GM21360 (cell line): Measurements from ENCODE around the gene UBE2D2.

Experiments
- ATAC-seq: cut with Tn5 transposase; IDR thresholded peaks from one replicate; pipeline ENCODE4 v1.9.1; 2021; ENCODE audit warnings: mild to moderate bottlenecking, moderate library complexity; ENCODE audit not compliant: unreplicated experiment

Gene UBE2D2

GRCh38 chr5:139646111-139646510, 85.0 kb downstream of the UBE2D2 start:
- no peak for ATAC-seq

GRCh38 chr5:139646912-139647505, 85.9 kb downstream of the UBE2D2 start:
- ATAC-seq, result no peak

GRCh38 chr5:139647506-139648204, 86.5 kb downstream of the UBE2D2 start:
- no peak for ATAC-seq

- peak; percentile 15 for ATAC-seq
Observed at GRCh38 chr5:139648205-139649081, 87.3 kb downstream of the UBE2D2 start, which contains the start of gene CXXC5. TSS of gene CXXC5 (plus strand) at chr5:139648349. CDS start at chr5:139680524, 32,175 bp downstream.

GRCh38 chr5:139649082-139649991, 88.2 kb downstream of the UBE2D2 start:
- no peak for ATAC-seq

GRCh38 chr5:139650031-139650688, 89.0 kb downstream of the UBE2D2 start:
- ATAC-seq, result no peak

- ATAC-seq, result no peak
Observed at GRCh38 chr5:139650689-139651042, 89.5 kb downstream of the UBE2D2 start.

- ATAC-seq, result peak; percentile 1
Observed at GRCh38 chr5:139651043-139651834, 90.1 kb downstream of the UBE2D2 start.

GRCh38 chr5:139651853-139652787, 91.0 kb downstream of the UBE2D2 start:
- peak; percentile 34 for ATAC-seq

- ATAC-seq, result peak; percentile 20
Observed at GRCh38 chr5:139652788-139653241, 91.7 kb downstream of the UBE2D2 start.

- no peak for ATAC-seq
Observed at GRCh38 chr5:139653616-139654015, 92.5 kb downstream of the UBE2D2 start.

- ATAC-seq, result no peak
Observed at GRCh38 chr5:139654464-139654863, 93.3 kb downstream of the UBE2D2 start.

- ATAC-seq, result no peak
Observed at GRCh38 chr5:139654871-139655491, 93.8 kb downstream of the UBE2D2 start.

- ATAC-seq, result no peak
Observed at GRCh38 chr5:139655727-139656271, 94.7 kb downstream of the UBE2D2 start.

GRCh38 chr5:139657363-139658321, 96.5 kb downstream of the UBE2D2 start:
- ATAC-seq, result no peak

GRCh38 chr5:139658501-139658927, 97.4 kb downstream of the UBE2D2 start:
- ATAC-seq, result no peak
